GM18511 (cell line): ENCODE measurements around the gene CHST11.

Experiments used
- ATAC-seq: cut with Tn5 transposase; IDR thresholded peaks from one replicate; pipeline ENCODE4 v1.9.1; 2021; ENCODE audit warnings: mild to moderate bottlenecking, moderate library complexity; ENCODE audit not compliant: unreplicated experiment

CHST11 gene

GRCh38 chr12:104427547-104427938 lies 29.2 kb upstream of the CHST11 start:
- peak; percentile 71 for ATAC-seq

GRCh38 chr12:104433061-104433460 lies 23.7 kb upstream of the CHST11 start:
- ATAC-seq: no peak

DNA sequence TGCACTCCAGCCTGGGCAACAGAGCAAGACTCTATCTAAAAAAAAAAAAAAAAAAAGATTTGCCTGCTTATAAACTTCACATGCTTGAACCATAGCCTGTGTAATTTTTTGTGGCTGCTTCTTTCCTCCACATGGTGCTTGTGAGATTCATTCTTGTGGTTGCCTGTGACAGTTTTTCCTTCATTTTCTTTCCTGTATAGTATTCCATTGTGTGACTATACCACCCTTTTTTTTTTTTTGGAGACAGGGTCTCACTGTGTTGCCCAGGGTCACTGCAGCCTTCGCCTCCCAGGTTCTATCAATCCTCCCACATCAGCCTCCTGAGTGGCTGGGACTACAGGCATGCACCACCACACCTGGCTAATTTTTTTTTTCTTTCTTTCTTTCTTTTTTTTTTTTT lies 22.6 kb upstream of the CHST11 start:
- no peak for ATAC-seq

- no peak for ATAC-seq
Measured at GRCh38 chr12:104435175-104435574, 21.6 kb upstream of the CHST11 start.

- no peak for ATAC-seq
Measured at GRCh38 chr12:104435765-104436164, 21.0 kb upstream of the CHST11 start.

DNA sequence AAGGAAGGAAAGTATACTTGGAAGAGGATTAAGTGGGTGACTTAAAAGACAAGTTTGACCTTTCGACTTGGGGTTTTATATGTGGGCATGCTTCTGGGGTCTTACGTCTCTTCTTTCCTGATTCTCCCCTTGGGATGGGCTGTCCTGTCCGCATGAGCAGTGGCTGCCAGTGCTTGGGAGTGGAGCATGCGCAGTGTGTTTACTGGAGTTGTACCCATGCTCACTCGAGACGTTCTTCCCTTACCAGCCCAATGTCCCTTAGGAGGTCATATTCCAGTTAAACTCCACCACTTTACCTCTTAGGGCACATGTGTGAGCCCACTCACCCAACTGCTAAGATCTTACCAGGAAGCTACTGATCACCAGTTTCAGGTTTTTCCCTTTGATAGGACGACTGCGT lies 20.0 kb upstream of the CHST11 start:
- ATAC-seq: no peak

GRCh38 chr12:104438134-104438533 lies 18.6 kb upstream of the CHST11 start:
- no peak for ATAC-seq

DNA sequence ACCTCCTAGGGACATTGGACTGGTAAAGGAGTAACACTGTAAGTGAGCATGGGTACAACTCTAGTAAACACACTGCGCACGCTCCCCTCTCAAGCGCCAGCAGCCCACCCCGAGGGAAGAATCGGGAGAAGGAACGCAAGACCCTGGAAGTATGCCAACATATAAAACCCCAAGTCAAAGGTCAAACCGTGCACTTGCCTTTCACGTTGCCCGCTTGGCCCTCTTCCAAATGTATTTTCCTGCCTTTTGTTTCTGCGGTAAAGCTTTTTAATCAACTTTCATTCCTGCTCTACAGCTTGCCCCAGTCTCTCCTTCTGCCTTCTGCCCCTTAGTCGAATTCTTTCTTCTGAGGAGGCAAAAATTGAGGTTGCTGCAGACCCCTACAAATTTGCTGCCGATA lies 17.6 kb upstream of the CHST11 start:
- no peak for ATAC-seq

DNA sequence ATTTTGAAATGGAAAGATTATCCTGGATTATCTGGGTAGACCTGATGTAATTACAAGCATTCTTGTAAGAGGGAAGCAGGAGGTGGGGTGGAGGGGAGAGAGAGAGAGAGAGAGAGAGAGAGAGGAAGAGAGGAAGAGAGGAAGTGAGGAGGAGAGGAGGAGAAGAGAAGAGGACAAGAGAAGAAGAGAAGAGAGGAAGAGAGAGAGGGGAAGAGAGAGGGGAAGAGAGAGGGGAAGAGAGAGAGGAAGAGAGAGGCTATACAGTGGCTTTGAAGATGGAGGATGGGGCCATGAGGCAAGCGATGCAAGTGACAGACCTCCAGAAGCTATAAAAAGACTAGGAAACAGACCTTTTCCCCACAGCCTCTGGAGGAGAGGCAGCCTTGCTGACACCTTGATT lies 13.7 kb upstream of the CHST11 start:
- no peak for ATAC-seq

DNA sequence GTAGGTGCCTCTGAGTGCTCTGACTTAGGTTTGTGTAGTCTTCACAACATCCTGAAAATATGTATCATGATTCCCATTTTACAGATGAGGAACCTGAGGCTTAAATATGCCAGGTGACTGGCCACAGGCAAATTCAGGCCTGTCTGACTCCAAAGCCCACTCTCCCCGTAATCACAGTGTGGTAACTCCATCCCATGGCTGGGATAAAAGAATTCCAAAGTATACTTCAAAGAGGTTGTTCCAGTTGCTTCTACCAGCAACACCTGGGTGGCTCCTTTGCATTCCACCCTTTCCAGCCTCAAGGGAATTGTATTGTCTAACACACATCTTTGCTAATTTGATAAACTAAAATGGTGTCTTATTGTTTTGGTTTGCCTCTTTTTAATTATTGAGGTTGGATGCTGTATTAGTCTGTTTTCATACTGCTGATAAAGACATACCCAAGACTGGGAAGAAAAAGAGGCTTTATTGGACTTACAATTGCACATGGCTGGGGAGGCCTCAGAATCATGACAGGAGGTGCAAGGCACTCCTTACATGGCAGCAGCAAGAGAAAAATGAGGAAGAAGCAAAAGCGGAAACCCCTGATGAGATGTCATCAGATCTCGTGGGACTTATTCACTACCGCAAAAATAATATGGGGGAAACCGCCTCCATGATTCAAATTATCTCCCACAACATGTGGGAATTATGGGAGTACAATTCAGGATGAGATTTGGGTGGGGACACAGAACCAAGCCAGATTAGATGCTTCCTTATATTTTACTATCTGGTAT lies 9.9 kb upstream of the CHST11 start:
- ATAC-seq: no peak

- no peak for ATAC-seq
Measured at GRCh38 chr12:104448031-104448430, 8.7 kb upstream of the CHST11 start.

DNA sequence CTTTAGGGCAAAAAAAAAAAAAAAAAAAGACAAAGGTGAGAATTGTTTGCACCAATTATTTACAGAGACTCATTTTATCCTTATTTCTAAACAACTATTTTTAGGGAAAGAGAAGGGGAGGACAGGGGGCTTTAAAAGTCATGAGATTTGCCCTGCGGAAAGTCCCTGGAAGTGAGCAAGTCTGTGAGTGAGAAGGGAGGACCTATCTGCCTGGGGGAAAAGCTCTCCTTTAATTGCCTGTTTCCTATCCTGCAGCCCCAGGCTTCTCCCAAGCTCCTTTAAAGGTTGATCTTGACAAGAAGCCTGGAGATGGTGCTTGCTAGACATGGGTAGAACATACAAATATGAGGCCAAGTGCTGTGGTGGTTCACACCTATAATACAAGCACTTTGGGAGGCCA lies 8.3 kb upstream of the CHST11 start:
- no peak for ATAC-seq

- ATAC-seq: no peak
Measured at GRCh38 chr12:104450700-104451099, 6.0 kb upstream of the CHST11 start.

DNA sequence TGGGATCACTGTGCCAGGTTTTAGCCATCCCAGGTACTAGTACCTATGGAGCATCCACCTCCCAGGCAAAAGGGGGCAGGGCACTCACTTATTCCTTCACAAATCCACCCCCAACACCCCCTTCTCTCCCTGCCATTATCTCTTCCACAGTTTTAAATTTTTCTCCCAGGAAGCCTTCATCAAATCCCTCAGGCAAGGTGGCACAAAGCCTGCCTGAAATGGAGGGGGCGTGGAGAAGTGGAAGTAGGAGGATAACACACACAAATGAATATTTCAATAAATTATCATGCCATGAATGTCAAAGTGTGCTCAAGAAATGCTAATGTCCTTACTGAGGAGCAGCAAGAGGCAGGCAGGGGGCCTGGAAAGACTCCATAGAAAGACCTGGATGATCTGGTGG lies 4.7 kb upstream of the CHST11 start:
- no peak for ATAC-seq

DNA sequence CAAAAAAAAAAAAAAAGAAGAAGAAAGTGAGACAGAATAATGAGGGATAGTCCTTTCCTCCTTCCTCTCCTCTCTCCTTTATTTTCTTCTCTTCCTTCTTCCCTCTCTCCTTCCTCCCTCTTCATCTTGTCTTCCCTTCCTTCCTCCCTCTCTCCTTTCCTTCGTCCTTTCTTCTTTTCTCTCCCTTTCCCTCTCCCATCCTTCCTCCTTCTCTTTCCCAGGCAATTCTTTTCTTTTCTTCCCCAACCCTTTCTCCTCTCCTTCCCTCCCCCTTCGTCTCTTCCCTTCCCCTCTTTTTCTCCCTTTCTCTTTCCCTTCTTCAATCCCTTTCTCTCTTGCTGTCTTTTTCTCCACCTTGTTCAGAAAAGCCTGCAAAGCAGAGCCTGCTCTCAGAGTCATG lies 3.6 kb upstream of the CHST11 start:
- no peak for ATAC-seq

DNA sequence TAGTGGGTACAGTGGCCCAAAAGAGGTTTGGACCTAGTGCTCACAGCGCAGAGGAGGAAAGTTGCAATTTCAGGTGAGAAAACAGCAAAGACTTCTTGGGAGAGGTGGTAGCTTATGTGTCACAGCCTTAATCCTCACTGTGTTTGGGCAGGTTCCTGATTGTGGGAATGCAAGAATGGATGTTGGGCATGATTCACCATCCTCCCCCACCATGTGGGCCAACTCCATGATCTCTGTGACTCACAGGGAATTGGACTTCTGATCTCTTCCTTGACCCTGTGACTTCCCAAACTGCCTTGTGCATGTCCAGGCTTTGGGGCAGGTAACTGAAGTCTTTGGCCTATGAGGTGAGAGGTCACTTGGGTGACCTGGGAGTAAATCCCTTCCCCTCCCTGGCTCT lies 1.8 kb upstream of the CHST11 start:
- ATAC-seq: no peak

DNA sequence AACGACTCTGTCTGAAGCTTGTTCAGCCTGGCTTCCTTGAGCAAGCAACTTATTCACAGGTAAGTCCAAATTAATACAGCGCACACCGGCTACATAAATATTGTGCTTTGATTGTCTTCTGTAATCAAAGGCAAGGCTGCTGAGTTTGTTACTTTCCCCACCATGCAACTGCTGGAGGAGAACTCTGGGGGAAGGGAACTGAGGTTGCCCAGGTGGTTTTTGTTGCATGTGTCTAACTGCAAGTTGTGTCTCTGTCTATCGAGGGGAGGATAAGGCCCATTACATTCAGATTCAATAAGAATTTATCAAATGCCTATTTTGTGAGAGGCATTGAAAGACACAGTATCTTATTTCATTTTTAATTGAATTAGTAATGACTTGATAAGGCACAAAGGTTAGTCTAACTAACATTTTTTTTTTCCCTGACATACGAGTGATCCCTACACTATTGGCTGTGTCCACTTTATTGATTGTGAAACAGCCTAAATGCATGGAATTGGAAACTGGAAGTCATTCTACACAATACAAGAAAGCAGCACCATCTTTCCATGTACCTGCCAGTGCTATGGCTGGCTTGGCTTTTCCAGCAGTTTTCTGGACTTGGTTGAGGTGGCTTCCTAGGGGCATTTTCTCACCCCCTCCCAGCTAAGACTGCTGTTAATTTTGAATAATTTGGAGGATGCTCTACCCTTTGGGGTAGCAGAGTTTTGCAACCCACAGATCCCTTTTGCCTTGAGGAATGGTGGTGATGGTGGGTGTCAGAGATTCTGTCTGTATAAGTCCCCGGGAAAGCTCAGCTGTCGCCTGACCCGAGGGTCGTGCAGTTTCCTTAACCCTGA lies 951 bp upstream of the CHST11 start:
- ATAC-seq: no peak

DNA sequence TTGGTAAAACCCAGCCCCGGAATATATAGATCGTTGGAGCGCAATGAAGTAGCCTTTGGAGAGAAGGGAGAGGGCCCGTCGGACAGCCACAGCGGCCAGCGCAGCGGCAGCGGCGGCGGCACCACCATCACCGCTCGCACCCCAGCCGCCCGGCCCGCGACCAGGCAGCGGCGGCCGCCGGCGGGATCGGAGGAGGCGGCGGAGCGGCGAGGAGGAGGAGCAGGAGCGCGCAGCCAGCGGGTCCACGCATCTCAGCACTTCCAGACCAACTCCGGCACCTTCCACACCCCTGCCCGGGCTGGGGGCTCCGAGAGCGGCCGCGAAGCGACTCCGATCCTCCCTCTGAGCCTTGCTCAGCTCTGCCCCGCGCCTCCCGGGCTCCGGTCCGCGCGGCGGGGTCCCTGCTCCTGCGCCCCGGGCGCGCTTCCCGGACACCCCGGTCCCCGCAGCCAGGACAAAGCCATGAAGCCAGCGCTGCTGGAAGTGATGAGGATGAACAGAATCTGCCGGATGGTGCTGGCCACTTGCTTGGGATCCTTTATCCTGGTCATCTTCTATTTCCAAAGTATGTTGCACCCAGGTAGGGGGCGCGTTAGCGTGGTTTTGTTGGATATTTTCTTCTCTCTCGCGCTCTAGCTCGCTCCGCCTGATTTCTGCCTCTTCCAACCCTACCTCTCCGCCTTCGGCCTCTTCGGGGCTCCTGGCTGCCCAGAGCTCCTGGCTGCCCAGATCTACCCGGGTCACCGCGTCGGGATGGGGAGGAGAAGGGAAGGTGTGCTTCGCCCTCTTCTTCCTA lies 400 bp downstream of the CHST11 start:
- peak; percentile 35 for ATAC-seq

DNA sequence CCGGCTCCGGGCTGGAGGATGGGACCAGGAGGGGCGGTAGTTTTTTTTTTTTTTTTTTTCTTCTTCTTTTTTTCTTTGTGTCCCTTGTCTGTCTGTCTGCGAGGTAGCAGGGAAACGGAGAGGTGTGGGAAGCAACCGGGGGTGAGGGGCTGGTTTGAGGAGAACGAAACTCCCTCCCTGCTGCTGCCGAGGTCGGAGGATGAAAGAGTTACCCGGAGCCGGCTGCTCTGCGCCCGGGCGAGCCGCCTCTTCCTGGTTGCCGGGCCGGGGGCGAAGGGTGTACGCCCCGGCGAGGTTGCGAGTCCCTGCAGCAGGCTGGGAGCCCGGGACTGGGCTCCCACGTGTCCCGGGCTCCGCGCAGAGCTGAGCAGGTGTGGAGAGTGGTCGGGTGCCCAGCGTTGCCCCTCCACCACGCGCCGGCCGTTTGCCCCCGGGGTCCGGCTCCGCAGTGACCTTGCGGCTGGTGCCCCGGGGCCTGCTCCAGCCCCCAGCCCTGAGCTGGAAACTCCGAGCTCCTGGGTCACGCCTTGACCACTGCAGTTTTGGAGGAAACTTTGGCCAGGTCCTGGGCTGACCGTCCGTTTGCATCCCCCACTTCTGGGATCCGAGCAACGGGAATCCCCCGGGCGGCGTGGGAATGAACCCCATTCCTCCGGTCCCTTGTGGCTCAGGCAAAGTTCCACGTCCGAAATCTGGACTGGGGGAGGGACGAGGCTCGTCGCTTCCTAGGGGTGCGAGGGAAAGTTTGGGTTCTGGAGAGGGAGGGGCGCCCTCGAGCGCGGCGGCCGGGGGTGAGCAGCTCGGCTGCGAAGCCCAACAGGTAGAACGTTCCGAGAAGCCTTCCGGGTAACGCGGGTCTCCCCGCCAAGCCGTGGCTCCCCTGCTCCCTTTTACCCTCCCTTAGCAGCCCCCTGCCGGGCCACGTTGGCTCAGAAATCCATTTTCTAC lies 1.3 kb downstream of the CHST11 start:
- peak; percentile 22 for ATAC-seq

DNA sequence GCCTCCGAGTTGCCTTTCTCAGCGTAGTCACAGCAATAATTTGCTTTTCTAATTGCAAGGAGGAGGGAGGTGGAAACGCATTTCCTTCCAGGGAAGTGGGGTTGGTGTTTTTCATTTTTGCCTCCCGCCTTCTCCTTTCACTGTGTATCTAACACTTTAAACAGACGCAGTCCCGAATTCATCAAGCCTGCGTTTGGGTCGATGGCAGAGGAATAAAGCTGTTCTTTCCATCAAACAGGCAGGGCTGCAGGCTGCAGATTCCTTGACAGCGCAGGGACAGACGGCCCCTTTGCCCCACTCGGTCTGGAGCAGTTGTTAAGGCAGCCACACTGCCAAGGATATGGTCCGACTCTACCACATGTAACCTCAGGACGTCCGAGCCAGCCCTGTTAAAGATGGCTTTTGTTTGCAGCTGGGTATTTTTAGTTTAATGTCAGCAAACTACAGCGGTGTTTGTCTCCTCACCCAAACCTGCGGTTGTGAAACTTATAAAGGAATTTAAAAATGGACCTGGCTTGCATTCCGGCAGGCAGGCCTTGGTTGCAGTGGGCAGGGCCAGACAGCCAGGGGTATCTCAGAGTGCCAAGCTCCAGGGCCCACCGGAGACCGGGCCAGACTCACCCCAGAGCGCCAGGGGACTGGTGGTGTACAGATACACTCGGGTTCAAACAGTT lies 2.1 kb downstream of the CHST11 start:
- no peak for ATAC-seq
